Kidney epithelial cell (primary cell): ENCODE data around the gene RPL13A. TPM values are rescaled to one million over a fixed set of nuclear protein-coding genes. Genes with fewer than 3 reads are reported as not detected.

Source experiments
- DNase-seq: peaks from one replicate; pipeline ENCODE4 v3.0.0-alpha.2; 2010; ENCODE audit warnings: low read depth
- H3K27me3 ChIP-seq: 2 replicates; pipeline ENCODE4 v1.6.0; 2011; ENCODE audit warnings: low read length; ENCODE audit not compliant: control insufficient read depth, insufficient read depth
- H3K36me3 ChIP-seq: 2 replicates; pipeline ENCODE4 v1.5.1; 2011; ENCODE audit warnings: low read length; ENCODE audit not compliant: control insufficient read depth, insufficient read depth
- H3K4me3 ChIP-seq: 2 replicates; pipeline ENCODE4 v1.5.1; 2011; ENCODE audit warnings: low read depth, mild to moderate bottlenecking, control low read depth, low read length
- total RNA-seq: library from RNA; depleted of rRNA; stranded (reverse); fragments of >200 nt; gene quantifications from 2 replicates; pipeline ENCODE4 v1.2.3, GENCODE V29; 2015
- TF ChIP-seq, protein P1 (sequence below): IDR thresholded peaks from 2 replicates; pipeline ENCODE4 v1.5.1; 2011; ENCODE audit warnings: mild to moderate bottlenecking, moderate library complexity, low read length, control low read depth, inconsistent platforms; ENCODE audit not compliant: insufficient read depth, poor library complexity, severe bottlenecking

RPL13A gene
- total RNA-seq, 1 donor from 2014 or later = 2,967 TPM

DNA sequence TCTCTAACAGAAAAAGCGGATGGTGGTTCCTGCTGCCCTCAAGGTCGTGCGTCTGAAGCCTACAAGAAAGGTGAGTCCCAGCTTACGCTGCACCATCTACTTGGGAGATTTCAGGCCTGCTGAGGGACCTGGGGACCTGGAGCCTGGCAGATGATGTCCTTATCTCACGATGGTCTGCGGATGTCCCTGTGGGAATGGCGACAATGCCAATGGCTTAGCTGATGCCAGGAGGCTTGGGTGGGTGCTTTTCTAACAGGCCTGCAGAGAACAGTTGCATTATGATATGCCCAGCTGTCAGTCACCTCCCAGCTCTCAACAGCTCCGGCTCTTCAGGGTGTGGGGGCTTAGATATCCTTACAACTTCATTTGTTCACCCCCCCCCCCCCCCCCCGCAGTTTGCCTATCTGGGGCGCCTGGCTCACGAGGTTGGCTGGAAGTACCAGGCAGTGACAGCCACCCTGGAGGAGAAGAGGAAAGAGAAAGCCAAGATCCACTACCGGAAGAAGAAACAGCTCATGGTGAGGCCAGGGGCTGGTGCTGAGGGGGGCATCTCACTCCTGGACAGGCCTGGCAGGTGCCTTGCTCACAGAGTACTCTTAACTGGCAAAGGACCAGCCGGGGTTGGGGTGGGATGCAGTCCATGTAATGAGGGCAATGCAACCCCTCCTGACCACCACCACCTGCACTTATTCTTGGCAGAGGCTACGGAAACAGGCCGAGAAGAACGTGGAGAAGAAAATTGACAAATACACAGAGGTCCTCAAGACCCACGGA lies 3.8 kb downstream of the RPL13A start:
- Histone ChIP-seq H3K27me3 (no peaks in the 10 kb centered on the region), H3K36me3 (peaks cover 11% of the 10 kb centered on the region), H3K4me3 (no peak overlapping the region)
- no peak for DNase-seq
- TF ChIP-seq, protein P1, sequence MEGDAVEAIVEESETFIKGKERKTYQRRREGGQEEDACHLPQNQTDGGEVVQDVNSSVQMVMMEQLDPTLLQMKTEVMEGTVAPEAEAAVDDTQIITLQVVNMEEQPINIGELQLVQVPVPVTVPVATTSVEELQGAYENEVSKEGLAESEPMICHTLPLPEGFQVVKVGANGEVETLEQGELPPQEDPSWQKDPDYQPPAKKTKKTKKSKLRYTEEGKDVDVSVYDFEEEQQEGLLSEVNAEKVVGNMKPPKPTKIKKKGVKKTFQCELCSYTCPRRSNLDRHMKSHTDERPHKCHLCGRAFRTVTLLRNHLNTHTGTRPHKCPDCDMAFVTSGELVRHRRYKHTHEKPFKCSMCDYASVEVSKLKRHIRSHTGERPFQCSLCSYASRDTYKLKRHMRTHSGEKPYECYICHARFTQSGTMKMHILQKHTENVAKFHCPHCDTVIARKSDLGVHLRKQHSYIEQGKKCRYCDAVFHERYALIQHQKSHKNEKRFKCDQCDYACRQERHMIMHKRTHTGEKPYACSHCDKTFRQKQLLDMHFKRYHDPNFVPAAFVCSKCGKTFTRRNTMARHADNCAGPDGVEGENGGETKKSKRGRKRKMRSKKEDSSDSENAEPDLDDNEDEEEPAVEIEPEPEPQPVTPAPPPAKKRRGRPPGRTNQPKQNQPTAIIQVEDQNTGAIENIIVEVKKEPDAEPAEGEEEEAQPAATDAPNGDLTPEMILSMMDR = no peak

DNA sequence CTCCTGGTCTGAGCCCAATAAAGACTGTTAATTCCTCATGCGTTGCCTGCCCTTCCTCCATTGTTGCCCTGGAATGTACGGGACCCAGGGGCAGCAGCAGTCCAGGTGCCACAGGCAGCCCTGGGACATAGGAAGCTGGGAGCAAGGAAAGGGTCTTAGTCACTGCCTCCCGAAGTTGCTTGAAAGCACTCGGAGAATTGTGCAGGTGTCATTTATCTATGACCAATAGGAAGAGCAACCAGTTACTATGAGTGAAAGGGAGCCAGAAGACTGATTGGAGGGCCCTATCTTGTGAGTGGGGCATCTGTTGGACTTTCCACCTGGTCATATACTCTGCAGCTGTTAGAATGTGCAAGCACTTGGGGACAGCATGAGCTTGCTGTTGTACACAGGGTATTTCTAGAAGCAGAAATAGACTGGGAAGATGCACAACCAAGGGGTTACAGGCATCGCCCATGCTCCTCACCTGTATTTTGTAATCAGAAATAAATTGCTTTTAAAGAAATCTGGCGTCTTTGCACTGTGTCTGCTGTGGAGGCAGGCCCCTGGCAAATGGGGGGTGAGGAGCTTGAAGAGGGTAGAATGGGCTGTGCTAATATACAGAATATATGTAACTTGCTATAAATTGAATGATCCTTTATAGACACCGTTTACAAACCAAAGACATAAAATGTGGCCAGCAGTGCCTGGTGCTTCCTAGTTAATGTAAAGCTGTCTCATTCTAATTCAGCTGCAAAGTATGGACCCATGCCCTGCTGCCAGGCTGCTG lies 4.6 kb downstream of the RPL13A start:
- DNase-seq = no peak
- no peak overlapping the region for H3K4me3 ChIP-seq
- peaks cover 11% of the 10 kb centered on the region for H3K36me3 ChIP-seq
- H3K27me3 ChIP-seq = no peaks in the 10 kb centered on the region
- TF ChIP-seq, protein P1 = no peak

DNA sequence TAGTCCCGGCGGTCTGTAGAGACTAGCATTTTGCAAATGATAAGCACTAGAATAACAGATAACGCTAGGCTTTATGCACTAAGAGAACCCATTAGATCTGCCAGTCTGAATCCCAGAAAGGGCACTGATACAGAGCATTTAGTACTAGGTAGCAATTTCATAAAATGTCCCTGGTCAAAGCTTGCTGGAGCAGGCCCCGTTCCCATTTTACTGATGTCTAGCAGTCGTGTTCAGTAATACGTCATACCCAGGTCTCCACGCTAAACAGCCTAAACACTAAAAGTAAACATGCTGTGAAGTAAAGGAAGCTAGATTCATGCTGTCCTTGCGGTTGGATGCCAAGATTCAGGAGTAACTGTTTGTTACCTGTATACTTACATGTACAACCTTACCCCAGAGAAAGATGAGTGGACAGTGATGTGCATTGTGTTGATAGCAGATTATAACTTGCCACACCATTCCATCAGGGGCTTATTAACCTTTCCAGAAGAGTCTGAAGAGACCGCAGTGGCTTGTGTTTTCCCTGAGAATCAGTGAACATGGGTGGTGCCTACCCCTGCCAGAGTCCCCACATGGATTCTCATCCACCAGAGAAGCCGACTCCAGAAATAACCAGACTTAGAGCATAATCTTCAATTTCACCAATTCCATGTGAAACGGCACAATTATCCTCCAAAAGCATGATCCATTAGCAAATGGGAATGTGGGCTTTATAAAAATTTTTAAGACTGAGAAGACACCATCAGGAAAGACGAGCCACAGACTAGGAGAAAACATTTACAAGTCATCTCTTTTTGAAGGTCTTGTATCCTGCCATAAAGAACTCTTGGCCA lies 5.4 kb downstream of the RPL13A start:
- peaks cover 11% of the 10 kb centered on the region for H3K36me3 ChIP-seq
- TF ChIP-seq, protein P1 = no peak

DNA sequence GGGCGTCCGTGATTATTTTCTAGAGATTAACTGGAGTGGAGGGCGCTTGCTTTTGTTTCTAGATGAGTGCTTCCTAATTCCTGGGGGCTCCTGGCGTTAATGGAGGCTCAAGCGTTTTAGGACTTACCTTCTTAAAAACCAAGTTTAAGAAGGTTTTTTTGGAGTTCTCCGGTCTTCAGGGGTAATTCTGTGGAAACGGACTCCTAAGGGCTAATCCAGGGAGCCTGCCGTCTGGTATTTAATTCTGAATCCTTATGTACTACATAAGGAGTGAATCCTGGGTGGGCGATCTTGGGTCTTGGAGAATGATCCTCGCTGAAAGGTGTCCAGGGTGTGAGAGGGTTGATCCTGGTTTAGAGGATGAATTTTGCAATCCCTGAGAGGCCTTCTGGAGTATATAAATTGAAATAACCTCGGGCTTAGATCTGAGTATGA lies 9.2 kb downstream of the RPL13A start:
- H3K27me3 ChIP-seq = no peaks in the 10 kb centered on the region
- H3K36me3 ChIP-seq = peaks cover 2% of the 10 kb centered on the region
- H3K4me3 ChIP-seq = peak overlapping the region; percentile 71
- no peak for DNase-seq
- TF ChIP-seq, protein P1 = no peak

More for the DNA sequence above, 5.4 kb downstream of the RPL13A start:
- no peaks in the 10 kb centered on the region for H3K27me3 ChIP-seq
- no peak for DNase-seq
- no peak overlapping the region for H3K4me3 ChIP-seq

DNA sequence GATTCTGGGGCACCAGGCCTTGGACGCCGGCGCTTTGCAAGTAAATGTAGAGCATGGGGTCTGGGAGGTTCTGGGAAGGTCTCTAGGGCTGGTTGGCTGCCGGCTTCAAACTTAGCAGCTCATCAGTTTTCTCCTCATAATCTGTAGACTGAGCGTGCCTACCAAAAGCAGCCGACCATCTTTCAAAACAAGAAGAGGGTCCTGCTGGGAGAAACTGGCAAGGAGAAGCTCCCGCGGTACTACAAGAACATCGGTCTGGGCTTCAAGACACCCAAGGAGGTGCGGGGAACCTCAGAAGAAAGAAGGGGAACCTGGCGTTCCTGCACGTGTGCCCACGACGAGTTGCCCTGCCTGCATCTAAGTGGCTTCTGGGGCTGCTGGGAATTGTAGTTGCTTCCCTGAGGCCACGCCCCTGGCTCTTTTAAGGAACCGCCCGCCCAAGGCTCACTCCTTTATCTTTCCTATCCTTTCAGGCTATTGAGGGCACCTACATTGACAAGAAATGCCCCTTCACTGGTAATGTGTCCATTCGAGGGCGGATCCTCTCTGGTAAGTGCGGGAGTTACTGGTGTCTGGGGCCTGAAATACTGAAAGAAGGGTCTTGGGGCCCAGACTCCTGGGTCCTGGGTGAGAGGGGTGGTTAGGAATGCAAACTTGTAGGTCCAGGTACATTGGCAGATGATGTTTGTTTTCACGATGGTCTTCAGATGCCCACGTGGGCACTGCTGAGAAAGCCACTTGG lies 9.8 kb downstream of the RPL13A start:
- Histone ChIP-seq H3K36me3 (peaks cover 2% of the 10 kb centered on the region), H3K4me3 (peak overlapping the region; percentile 71), H3K27me3 (no peaks in the 10 kb centered on the region)
- no peak for DNase-seq
- TF ChIP-seq, protein P1 = no peak
